ENCODE results near the gene CDKN2A.

The CDKN2A gene

DNA sequence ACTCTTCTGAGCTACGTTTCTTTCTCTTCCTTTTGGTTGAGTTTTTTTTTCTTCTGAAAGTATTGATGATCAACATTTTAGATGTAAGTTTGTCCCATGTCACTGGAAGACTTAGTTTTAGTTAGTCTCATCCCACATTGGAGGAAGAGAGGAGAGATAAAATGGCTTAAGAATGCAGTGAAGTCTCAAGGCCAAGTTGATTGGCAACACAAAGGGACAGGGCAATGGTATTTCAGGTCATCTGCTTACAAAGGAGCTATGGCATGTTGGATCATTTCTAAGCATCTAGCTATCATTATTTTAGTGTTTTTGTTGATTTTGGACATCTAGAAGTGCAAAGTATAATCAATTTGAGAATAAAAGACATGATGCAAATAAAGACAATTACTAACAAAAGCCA is 58.6 kb downstream of the CDKN2A start:
- no peak for DNase-seq

GRCh38 chr9:21933865-21934264 is 60.3 kb downstream of the CDKN2A start:
- no peak for DNase-seq

- no peak for DNase-seq
Measured at GRCh38 chr9:21933281-21933680, 60.9 kb downstream of the CDKN2A start.

DNA sequence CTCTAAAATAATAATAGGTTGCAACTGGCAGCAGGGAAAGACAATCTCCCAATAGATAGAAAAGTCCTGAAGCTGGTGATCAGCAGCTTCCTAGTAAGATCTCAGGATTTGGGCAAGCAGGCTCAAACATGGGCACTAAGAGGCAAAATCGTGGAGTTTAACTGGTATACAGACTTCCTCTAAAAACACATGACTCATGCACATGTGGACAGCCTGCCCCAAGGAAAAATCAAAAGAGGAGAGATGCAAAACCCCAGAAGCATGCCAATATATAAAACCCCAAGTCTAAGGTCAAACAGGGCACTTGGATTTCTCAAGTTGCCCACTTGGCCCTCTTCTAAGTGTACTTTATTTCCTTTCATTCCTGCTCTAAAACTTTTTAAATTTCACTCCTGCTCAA is 62.8 kb downstream of the CDKN2A start:
- DNase-seq = no peak

DNA sequence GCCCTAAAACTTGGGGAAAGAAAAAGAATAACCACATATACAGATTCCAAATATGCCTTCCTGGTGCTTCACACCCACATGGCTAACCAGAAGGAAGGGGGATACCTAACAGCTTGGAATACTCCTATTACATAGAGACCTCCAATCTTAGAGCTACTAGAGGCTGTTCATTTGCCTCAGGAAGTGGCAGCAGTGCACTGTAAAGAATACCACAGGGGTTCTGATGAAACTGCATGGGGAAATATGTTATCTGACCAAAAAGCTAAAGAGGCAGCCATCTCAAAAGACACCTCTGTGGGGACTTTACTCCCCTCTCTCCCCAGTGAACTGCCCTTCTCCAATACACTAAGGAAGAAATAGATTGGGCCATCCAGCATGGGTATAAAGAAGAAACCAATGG is 66.4 kb downstream of the CDKN2A start:
- no peak for DNase-seq

DNA sequence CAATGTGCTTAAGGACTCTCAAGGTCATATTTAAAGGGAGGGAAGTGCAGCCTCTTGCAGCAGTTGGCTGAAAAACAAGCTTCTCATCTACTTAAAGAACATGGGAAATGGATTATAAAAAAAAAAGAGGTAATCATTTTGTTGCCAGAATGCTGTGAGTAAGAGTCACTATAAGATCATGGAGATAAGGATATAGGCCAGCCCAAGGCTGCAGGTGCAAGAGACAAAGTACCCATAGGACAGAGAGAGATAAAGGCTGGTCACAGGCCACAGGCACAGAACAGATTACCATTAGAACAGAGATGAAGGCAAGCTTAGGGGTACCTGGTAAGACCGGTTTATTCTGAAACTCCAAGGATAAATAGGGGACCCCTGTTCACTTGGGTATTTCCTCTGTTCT is 70.5 kb downstream of the CDKN2A start:
- no peak for DNase-seq

GRCh38 chr9:21919377-21920362 is 74.5 kb downstream of the CDKN2A start:
- no peak for DNase-seq

All from CD4-positive, alpha-beta T cell treated with Interleukin-15 for 1 hour (primary cell).